NCI-H2081 (cell line): Measurements from ENCODE around the gene MVB12B.
"Not testable (repeated sequence)": the region's sequence is repeated elsewhere in the genome, so short reads cannot be mapped to it uniquely, and the experiment has no call there.

ENCODE experiments used
- DNase-seq, 2 experiments: peaks; one replicate each; lab custom pipeline; 2025; lab: John Stamatoyannopoulos, UW

Gene MVB12B

GRCh38 chr9:126538550-126538949 is 211.9 kb downstream of the MVB12B start:
- DNase-seq = no peak

GRCh38 chr9:126540398-126540797 is 213.8 kb downstream of the MVB12B start:
- not testable (repeated sequence) for DNase-seq

- no peak for DNase-seq
Observed at GRCh38 chr9:126543490-126543889, 216.9 kb downstream of the MVB12B start.

- no peak for DNase-seq
Observed at GRCh38 chr9:126545106-126545505, 218.5 kb downstream of the MVB12B start.

- no peak for DNase-seq
Observed at GRCh38 chr9:126546036-126546435, 219.4 kb downstream of the MVB12B start.

GRCh38 chr9:126548312-126548711 is 221.7 kb downstream of the MVB12B start:
- DNase-seq = no peak

GRCh38 chr9:126549246-126550006 is 222.8 kb downstream of the MVB12B start:
- DNase-seq = peak; percentile 23 to 60

GRCh38 chr9:126550891-126551351 is 224.3 kb downstream of the MVB12B start:
- peak in 1 of 2 experiments; percentile 31 for DNase-seq

GRCh38 chr9:126551812-126552211 is 225.2 kb downstream of the MVB12B start:
- no peak for DNase-seq

GRCh38 chr9:126554292-126554691 is 227.7 kb downstream of the MVB12B start:
- no peak for DNase-seq

GRCh38 chr9:126555421-126555820 is 228.8 kb downstream of the MVB12B start:
- DNase-seq = not testable (repeated sequence)
